Panc1 (cell line): Measurements from ENCODE around the gene CEACAM16.

Experiments
- POLR2AphosphoS5 ChIP-seq: IDR thresholded peaks from 2 replicates; pipeline ENCODE4 v1.6.1; 2012; ENCODE audit warnings: mild to moderate bottlenecking, low read depth, low read length, moderate library complexity
- TCF7L2 ChIP-seq: IDR thresholded peaks from 2 replicates; pipeline ENCODE4 v1.6.1; 2011; ENCODE audit warnings: mild to moderate bottlenecking, low read depth, low read length, inconsistent platforms
- TF ChIP-seq, protein P1 (sequence below): fragments of 450-650 bp; IDR thresholded peaks from 2 replicates; pipeline ENCODE4 v1.5.1; 2017; ENCODE audit warnings: mild to moderate bottlenecking
- TF ChIP-seq, protein P2 (sequence below), 2 experiments: IDR thresholded peaks; 2 replicates each; pipeline ENCODE4 v1.6.1; 2011 to 2012; ENCODE audit warnings: low read depth in 2 of 2, control low read depth in 1 of 2, low read length in 1 of 2, mild to moderate bottlenecking in 1 of 2, moderate library complexity in 1 of 2; ENCODE audit not compliant: insufficient read depth in 1 of 2

DNA sequence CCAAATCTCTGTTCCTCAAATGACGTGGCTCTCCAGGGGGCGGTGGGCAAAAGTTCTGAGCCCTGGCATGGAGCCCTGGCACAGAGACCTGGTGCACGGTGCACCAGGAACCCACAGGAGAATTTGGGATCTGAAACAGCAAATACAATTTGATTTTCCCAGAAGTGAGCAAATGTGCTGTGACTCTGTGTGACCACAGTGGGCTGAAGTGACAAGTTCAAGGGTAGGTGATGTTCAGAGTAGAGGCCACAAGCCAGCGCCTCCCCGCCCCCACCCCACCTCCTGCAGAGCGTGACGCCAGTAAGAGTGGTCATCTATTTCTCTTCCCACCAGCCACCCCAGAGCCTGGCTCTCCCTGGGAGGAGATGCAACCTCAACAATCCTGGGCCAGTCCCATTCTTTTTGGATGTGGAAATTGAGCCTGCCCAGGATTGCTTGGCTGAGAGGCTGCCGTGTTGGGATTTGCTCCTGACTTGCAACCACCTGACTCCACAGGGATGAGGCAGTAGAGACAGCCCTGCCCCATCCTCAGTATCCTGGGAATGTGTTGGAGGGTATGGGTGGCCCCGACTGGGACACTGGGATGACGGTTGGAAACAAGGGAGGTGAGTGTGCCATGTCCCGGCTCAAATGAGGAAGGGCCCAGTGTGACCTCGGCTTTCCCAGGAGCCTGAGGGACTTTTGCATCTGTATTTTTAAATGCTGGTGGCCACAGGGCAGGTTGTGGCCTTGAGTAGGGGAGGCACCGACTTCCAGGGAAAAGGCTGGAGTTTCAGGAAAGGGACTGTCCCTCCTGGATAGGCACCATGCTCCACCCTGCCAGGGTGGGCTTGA, 38.5 kb downstream of the CEACAM16 start:
- TF ChIP-seq, protein P1, sequence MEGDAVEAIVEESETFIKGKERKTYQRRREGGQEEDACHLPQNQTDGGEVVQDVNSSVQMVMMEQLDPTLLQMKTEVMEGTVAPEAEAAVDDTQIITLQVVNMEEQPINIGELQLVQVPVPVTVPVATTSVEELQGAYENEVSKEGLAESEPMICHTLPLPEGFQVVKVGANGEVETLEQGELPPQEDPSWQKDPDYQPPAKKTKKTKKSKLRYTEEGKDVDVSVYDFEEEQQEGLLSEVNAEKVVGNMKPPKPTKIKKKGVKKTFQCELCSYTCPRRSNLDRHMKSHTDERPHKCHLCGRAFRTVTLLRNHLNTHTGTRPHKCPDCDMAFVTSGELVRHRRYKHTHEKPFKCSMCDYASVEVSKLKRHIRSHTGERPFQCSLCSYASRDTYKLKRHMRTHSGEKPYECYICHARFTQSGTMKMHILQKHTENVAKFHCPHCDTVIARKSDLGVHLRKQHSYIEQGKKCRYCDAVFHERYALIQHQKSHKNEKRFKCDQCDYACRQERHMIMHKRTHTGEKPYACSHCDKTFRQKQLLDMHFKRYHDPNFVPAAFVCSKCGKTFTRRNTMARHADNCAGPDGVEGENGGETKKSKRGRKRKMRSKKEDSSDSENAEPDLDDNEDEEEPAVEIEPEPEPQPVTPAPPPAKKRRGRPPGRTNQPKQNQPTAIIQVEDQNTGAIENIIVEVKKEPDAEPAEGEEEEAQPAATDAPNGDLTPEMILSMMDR: no peak
- TF ChIP-seq TCF7L2 (no peak), POLR2AphosphoS5 (no peak)
- TF ChIP-seq, protein P2, sequence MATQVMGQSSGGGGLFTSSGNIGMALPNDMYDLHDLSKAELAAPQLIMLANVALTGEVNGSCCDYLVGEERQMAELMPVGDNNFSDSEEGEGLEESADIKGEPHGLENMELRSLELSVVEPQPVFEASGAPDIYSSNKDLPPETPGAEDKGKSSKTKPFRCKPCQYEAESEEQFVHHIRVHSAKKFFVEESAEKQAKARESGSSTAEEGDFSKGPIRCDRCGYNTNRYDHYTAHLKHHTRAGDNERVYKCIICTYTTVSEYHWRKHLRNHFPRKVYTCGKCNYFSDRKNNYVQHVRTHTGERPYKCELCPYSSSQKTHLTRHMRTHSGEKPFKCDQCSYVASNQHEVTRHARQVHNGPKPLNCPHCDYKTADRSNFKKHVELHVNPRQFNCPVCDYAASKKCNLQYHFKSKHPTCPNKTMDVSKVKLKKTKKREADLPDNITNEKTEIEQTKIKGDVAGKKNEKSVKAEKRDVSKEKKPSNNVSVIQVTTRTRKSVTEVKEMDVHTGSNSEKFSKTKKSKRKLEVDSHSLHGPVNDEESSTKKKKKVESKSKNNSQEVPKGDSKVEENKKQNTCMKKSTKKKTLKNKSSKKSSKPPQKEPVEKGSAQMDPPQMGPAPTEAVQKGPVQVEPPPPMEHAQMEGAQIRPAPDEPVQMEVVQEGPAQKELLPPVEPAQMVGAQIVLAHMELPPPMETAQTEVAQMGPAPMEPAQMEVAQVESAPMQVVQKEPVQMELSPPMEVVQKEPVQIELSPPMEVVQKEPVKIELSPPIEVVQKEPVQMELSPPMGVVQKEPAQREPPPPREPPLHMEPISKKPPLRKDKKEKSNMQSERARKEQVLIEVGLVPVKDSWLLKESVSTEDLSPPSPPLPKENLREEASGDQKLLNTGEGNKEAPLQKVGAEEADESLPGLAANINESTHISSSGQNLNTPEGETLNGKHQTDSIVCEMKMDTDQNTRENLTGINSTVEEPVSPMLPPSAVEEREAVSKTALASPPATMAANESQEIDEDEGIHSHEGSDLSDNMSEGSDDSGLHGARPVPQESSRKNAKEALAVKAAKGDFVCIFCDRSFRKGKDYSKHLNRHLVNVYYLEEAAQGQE (IDR thresholded peaks at IDR 0.05; ENCODE audit: insufficient read depth in 1 of 2, low read depth in 2 of 2, low read length in 1 of 2): no peak
